Activated T-cell treated with anti-CD3 and anti-CD28 coated beads for 48 hours (primary cell): ENCODE data around the gene IGFBP5.

Experiments
- DNase-seq: peaks from one replicate; pipeline ENCODE4 v3.0.0-alpha.2; 2020; ENCODE audit warnings: low read depth

Gene IGFBP5

DNA sequence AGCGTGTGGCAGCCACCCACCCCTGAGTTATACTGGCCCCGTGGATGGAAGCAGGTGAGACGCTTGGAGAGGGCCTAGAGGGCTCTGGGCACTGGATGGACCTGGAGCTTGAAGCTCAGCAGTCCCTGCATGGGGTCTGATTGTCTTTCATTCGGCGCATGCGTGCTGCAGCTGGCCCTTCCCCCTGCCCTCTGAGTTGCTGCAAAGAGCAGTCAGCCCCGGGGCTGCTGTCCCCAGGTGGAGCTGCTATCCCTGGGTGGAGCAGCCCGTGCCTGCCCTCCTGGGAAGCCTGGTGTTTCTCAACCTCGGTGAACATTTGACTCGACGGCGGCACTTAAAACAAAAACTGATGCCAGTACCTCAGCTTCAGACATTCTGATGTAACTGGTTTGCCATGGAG is 29.6 kb downstream of the IGFBP5 start:
- no peak for DNase-seq

DNA sequence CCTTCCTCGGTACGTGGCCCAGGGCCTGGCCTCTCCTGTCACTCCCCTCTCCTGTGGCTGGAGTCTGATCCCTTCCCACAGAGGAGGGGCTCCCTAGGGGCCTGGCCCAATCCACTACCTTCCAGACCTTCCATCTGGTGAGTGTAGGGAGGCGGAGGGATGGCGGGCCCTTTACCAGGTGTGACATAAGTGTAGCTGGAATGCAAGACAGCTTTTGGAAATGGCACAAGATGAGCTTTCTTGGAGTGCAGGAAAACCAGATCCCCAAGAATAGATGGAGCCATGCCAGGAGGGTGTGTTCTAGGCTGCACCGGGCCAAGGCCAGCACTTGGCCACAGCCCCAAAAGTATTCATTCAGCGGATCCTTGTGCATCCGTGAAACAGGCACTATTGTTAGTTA is 30.1 kb downstream of the IGFBP5 start:
- DNase-seq: no peak

DNA sequence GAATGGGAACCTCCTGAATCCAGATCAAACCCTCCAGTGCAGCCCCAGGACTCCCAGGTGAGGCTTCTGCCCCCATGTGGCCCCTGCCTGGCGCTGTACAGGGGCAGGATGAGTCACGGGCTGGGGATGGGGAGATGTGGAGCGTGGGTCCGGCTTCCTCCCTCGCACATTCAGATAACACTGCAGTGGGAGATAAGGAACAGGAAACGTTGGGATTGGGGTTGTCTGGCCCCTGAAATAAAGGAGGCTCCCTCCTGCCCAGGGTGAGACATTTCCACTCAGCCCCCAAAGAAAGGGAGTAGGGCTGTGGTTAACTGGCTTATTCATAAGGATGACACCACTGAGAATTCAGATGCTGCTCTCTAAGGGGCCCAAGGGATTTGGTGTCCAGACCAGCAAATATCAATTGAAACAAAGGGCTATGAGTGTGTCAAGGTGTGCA is 30.7 kb downstream of the IGFBP5 start:
- DNase-seq: no peak

DNA sequence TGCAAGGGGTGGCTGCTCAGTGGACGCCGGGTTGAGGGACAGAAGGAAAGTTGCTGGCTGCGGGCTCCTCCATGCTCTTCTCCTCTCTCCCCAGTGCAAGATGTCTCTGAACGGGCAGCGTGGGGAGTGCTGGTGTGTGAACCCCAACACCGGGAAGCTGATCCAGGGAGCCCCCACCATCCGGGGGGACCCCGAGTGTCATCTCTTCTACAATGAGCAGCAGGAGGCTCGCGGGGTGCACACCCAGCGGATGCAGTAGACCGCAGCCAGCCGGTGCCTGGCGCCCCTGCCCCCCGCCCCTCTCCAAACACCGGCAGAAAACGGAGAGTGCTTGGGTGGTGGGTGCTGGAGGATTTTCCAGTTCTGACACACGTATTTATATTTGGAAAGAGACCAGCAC is 31.5 kb downstream of the IGFBP5 start:
- DNase-seq: no peak

DNA sequence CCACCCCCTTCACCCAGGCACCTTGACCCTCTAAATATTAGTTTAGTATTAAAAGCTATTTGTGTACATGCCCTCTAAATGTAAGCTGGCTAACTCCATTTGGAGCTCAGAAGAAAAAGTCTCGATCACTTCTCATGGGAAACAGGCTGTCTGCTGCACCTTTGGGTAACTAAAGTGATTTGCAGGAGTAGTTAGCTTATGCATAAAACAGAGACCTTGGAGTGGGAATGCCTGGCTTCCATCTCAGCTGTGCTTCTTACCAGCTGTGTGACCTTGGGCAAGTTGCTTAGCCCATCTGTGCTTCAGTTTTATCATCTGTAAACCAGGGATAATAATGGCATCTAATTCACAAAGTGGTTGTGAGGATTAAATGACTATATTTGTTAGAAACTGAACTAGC is 32.2 kb downstream of the IGFBP5 start:
- DNase-seq: no peak

DNA sequence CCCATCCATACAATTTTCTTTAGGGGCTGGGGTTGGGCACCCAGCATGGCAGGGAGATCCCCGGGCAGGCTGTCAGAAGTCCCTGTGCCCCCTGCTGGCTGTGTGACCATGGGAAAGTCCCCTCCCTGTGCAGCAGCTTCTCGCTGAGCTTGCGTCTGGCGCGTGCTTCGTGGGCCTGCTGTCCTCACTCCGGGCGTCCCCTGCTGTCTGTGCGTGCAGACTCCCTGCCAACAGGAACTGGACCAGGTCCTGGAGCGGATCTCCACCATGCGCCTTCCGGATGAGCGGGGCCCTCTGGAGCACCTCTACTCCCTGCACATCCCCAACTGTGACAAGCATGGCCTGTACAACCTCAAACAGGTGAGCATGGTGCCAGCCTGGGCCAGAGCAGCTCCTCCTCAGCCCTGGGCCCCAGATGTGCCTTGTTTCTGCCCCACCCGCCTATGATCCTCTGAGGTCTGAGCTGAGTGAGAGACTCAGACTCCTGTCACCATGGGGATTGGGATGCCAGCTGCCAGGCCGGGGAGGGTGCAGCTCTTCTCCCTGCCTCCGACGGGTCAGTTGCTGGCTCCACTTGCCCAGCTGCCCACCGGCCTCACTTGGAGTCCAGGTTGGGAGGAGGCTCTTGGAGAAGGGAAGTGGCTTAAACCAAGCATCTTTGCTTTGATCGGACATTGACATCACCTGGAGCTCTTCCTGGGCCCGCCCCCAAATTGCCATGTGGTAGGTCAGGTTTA is 33.5 kb downstream of the IGFBP5 start:
- no peak for DNase-seq

DNA sequence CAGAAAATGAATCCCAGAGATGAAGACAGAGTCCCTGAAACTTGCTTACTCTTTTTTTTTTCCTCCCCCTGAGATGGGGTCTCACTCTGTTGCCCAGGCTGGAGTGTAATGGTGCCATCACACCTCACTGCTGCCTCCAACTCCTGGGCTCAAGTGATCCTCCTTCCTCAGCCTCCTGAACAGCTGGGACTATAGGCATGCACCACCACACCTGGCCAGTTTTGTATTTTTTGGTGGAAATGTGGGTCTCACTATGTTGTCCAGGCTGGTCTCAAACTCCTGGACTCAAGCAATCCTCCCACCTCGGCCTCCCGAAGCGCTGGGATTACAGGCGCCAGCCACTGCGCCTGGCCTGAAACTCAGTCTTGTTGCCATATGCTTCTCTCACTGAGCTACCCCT is 34.3 kb downstream of the IGFBP5 start:
- DNase-seq: no peak

DNA sequence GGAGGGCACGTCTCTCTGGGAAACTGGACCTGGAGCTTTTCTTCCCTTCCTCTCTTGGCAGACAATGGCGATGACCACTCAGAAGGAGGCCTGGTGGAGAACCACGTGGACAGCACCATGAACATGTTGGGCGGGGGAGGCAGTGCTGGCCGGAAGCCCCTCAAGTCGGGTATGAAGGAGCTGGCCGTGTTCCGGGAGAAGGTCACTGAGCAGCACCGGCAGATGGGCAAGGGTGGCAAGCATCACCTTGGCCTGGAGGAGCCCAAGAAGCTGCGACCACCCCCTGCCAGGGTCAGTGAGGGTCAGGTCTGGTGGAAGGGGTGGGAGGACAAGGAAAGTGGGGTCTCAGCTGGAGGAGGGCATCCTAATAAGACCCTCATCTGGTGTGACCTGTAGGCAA is 34.9 kb downstream of the IGFBP5 start:
- no peak for DNase-seq

DNA sequence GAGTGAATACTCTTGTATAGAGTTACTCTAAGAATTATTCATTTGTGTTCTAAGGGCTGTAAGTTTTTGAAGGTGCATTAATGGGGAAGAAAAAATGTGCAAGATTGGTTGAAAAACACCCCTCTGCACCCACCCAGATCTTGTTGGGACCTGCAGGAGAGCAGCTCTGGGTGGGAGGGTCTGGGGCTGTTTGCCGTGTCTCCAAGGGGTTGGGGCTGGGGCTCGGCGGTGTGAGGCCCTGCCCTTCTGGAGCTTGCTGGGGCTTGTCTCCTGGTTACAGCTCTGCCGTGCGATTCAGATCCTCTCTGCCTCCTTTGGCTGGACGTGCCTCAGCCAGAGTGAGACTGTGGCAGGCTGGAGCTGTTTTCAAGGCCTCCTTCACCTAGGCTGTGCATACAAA is 36.1 kb downstream of the IGFBP5 start:
- no peak for DNase-seq

DNA sequence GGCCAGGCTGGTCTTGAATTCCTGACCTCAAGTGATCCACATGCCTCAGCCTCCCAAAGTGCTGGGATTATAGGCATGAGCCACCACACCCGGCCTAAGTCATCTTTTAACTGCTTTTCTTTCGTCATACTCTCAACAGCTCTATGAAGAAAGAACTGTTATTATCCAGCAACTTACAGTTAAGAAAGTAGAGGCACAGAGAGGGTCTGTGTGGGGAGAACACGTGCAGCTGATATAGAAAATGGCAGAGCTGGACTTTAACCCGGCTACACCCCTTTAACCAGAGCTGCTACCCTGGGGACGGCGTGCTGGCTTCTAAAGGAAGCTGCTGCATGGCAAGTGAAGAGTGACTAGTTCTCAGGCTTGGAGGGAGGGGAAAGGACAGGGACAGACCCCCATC is 36.6 kb downstream of the IGFBP5 start:
- DNase-seq: no peak

DNA sequence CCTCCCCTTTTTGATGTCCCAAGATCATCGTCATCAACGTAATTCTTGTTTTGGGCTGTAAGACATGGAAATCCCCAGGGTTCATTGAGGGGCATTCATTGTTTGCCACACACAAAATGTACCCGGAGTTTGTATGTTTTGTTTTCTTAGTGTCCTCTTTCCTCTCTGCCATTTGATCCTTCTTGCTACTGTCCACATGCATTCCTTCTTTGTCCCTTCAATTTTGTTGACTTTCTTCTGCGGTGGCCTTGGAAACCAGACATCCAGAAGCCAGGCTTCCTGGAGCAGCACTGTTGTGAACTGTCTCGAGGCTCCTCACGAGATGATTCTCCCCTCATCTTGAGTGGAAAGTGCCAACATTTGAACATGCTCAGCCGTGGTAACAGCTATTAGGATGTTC is 37.4 kb downstream of the IGFBP5 start:
- DNase-seq: no peak

DNA sequence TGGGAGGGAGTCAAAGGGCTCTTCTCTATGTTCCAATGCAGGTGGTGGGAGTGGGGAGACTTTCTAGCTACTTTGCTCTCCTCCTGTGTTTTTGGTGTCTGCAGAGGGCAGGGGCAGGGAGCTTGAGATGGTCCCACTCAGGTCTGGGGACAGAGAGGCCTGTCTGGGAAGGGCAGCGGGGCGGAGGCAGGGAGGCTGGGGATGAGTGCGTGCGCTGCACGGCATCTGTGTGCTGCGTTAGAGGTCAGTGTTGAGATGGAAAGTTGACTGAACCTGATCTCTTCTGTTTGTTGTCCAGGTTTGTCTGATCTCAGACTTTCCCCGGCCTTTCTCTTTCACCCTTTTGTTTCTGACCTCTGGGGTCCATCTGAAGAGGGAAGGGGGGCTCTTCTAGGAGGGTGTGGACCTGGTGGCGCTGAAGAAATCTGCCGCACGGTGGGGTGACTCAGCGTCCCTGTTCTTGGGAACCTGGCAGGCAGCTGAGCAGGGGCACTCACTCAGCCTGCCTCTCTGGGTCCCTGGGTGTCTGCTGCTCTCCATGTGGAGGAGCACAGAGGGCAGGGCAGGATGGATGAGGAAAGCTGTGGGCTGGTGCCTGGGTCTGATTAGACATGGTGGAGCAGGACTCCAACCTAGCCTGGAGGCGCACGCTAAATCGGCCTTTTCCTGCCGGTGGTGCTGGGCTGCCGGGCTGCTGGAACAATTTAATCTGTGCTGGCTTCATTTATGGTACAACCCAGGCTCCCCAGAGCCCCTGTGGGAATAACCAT is 38.1 kb downstream of the IGFBP5 start:
- no peak for DNase-seq

DNA sequence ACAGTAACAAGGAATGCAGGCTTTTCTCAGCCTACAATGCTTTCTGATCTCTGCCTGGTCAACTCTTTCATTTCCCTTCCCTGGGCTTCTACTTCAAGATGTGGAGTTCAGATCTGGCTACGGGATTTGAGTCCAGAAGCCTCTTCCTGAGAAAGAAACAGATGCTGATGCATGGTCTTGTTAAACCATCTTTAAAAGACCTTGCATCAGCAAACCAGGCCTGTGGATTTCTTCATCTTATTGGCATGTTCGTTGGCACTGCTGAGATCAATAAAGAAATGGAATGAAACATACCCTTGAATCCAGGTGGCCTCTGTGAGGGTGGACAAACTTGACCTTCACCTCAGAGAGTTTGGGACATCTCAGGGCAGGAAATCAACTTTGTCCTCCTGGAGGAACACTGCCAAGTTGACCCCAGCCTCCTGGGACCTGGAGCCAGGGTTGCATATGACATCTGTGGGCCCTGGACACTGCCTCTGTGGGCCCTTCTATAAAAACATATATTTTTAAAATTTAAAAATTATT is 40.8 kb downstream of the IGFBP5 start:
- DNase-seq: no peak

DNA sequence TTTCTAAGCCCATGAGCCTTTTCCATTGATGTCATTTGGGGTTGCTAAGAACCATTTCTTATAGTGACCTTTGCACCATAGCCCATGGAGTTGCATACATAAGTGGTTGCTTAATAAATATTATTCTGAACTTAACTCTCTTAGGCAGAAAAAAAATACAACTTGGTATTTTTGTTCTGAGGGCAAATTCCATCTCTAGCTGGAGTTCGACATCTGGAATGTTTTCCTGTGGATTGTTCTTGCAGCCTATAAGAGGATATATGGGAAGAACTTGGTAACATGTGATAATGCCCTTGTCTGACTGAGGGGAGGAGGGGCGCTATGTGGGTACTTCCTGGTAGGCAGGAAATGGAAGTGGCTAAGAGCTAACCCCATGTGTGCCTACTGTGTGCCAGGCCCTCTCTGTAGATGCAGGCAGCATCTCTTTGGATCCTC is 41.4 kb downstream of the IGFBP5 start:
- no peak for DNase-seq

DNA sequence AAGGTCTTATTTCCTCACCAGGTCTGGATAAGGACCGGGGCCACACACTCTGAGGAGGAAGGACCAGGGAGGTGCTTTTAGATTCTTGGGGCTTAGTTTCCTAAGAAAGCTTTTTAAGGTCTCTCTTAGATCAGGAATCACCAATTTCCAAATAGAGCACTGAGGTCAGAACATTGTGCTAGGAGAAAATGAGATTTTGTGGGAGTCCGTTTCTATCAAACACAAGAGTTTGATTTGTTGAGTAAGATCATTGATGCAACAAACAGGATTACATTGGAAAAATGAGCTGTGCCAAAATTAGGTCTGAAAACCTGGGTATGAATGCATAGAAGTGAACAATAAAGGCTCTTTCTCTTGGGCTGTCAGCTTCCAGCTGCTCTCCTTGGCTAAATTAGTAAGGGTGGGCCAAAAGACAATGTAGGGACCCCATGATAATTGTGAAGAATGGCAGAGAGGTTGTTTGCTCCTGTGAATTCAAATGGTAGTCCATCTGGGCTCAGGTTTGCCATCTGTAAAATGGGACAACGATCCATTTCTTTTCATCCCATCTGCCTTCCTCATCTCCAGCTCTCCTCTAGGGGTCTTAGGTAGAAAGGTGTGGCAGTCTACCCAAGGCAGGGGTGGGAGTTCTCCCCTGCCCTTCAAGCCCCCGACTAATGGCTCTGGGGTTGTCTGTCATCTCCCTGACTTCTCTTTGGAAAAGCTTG is 42.1 kb downstream of the IGFBP5 start:
- DNase-seq: no peak

DNA sequence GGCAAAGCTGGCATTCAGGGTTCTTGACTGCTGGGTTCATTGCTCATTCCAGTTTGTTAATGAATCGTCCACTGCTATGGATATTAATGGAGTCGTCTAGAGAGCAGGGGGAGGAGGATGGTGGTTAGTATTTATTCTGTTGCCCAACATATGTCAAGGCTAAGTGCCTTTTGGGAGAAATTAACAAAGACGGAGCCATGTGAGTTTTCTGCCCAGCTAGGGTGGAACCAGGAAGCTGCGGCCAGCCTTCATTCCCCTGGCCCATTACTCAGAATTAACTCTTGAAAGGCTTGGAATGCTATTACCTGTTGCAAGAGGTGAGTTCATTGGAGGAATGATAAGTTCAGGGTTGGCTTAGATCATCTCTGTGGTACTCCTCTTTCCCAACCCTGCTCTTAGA is 42.8 kb downstream of the IGFBP5 start:
- DNase-seq: no peak

DNA sequence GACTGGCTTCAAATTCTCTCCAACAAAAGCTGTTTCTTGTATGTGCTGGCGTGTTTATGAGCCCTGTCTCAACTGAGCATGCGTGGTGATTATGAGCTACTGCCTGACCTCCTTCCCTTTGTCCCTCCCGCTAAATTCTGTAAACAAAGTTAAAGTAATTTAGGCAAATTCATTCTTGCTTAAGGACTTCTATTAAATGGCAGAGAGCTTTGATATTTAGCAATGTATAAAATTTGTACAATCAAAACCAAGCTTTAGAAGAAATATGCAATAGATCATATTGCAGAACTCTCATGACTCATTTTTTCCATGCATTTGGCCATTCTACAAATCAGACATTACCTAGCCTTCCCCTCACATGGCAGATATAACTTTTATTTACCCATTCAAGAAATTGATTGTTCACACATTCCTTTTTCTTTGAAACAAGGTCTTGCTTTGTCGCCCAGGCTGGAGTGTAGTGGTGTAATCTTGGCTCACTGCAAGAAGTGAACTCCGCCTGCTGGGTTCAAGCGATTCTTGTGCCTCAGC is 43.9 kb downstream of the IGFBP5 start:
- no peak for DNase-seq

DNA sequence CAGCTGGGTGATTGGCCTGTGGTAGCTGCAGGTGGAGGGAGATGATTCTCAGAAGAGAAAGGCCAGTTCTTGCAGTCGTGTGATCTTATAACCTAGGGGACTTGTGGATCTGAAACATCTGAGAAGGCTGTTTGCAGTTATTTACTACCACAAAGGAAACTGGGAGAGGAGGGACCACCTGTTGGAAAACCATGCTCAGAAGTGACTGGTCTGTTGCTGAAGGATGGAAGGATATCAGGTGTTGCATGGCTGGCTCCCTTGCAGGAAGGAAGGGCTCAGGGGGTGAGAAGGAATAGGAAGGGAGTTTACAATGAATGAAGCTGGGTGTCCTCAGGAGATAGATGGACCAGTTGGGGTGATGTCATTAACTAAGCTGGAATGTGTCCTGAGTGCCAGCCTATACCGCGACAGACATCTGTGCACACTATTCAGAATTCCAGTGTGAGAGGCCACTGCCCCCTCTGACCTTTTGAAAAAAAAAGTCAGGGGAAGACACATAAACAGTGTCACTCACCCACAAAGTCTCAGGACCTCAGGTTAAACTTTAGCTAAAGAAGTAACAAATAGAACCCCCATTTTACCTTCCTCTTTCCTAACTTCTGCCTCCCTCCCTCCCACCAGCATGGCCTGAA is 44.6 kb downstream of the IGFBP5 start:
- DNase-seq: no peak

DNA sequence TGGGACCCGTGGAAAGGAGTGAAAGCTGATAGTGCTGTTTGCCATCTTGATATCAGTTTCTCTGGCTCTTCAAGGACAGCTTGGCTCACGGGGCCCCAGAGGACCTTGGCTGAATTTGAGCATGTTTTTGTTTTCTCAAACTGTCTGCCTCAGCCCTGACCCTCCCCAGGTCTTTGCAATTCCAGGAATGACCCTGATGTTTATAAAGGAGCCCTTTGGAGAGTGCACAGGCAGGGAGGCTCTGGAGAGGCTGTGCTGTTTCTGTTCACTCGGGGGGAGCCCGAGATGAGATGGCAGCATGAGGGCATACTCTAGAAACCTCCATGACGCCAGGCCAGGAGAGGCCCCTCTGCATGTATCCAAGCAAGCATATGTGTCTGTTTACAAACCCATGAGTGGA is 45.8 kb downstream of the IGFBP5 start:
- no peak for DNase-seq

DNA sequence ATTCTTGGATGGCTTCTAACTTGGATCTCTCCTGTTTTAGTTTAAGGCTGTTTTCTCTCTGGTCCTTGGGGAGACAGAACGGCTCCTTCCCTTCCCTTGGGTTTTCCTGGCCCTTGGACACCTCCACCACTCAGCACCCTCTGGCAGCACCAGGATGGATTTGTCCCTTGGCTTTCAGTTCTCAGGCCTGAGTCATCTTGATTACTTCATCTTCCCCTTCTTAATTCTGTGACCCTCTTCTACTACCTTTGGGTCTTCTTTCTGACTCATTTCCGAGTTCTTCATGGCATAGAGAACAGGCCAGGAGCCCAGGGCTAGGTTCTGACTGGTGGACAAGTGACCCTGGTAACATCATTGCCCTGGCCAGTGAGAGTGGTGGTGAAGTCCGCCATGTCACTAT is 47.2 kb downstream of the IGFBP5 start:
- DNase-seq: no peak

DNA sequence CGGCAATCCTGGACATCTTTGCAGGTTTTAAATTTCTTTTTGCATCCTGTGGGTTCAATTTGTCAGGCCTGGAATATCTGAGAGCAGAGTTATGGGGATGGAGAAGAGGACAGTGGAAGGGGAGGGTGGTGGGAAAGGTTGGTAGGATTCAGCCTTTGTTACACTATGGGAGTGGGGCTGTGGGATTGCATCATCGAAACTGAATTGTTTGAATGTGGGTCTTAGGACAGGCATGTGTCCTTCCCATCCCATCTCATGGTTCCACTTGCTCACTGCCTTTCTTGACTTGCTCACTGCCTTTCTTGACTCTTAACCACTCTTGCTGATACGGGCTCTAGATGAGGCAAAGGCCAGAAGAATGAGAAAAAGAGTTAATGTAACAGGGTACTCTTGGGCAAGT is 49.2 kb downstream of the IGFBP5 start:
- no peak for DNase-seq

DNA sequence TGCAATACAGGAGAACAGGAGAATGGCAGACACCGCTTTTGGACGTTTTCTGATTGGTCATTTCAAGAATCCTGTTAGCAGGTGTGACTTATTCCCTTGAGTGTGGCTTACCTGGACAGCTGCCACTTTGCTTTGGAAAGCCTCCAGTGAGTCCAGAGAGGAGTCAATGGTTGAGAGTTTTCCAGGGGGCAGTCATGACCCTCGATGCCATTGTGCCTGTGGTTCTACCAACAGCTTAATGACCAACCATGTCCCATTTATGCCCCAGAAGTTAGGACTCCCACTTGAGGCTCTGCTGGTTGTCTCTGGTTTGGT is 49.8 kb downstream of the IGFBP5 start:
- no peak for DNase-seq
